DND-41 (cell line): ENCODE results near the gene TK2.

ENCODE experiments used
- ATAC-seq: fragments of 200-7000 bp; cut with Tn5 transposase; 3 replicates; pipeline ENCODE4 v1.9.1; 2021; ENCODE audit warnings: low read depth; ENCODE audit not compliant: insufficient read depth
- DNase-seq: peaks from one replicate; pipeline ENCODE4 v3.0.0-alpha.2; 2020
- H2AFZ ChIP-seq: 2 replicates; pipeline ENCODE4 v1.6.0; 2012; ENCODE audit warnings: low read depth, low read length
- H3K27ac ChIP-seq: 2 replicates; pipeline ENCODE4 v1.5.1; 2012; ENCODE audit warnings: low read length, inconsistent platforms
- H3K27me3 ChIP-seq: fragments of 200-600 bp; sonication (generic); 2 replicates; pipeline ENCODE4 v1.6.0; 2012; ENCODE audit warnings: low read length, mild to moderate bottlenecking, inconsistent platforms; ENCODE audit not compliant: insufficient read depth, poor library complexity
- H3K36me3 ChIP-seq: 2 replicates; pipeline ENCODE4 v1.5.1; 2012; ENCODE audit warnings: low read length, inconsistent platforms; ENCODE audit not compliant: insufficient read depth
- H3K4me1 ChIP-seq: 2 replicates; pipeline ENCODE4 v1.5.1; 2012; ENCODE audit warnings: mild to moderate bottlenecking, low read length; ENCODE audit not compliant: insufficient read depth
- H3K4me2 ChIP-seq: 2 replicates; pipeline ENCODE4 v1.6.0; 2012; ENCODE audit warnings: mild to moderate bottlenecking, moderate library complexity, low read length, inconsistent platforms; ENCODE audit not compliant: insufficient read depth
- H3K4me3 ChIP-seq, 2 experiments: fragments of 200-600 bp in 1 of 2; shearing (Covaris generic) in 1 of 2; 2 replicates each; pipeline ENCODE4 v1.5.1; 2012 to 2016; ENCODE audit warnings: inconsistent platforms in 2 of 2, low read length in 2 of 2, mild to moderate bottlenecking in 2 of 2, low read depth in 1 of 2, moderate library complexity in 1 of 2
- H3K79me2 ChIP-seq: 2 replicates; pipeline ENCODE4 v1.6.0; 2012; ENCODE audit warnings: low read length, inconsistent platforms; ENCODE audit not compliant: insufficient read depth
- H3K9ac ChIP-seq: 2 replicates; pipeline ENCODE4 v1.6.0; 2012; ENCODE audit warnings: low read depth, mild to moderate bottlenecking, inconsistent platforms, low read length, moderate library complexity
- H3K9me3 ChIP-seq: 2 replicates; pipeline ENCODE4 v1.5.1; 2012; ENCODE audit warnings: low read length, moderate library complexity, mild to moderate bottlenecking, inconsistent platforms; ENCODE audit not compliant: insufficient read depth, severe bottlenecking
- H4K20me1 ChIP-seq: 2 replicates; pipeline ENCODE4 v1.6.0; 2012; ENCODE audit warnings: low read length; ENCODE audit not compliant: insufficient read depth
- EZH2 ChIP-seq: IDR thresholded peaks from 3 replicates; pipeline ENCODE4 v1.6.1; 2012; ENCODE audit warnings: borderline replicate concordance, low read depth, mild to moderate bottlenecking, moderate library complexity, low read length, inconsistent platforms; ENCODE audit not compliant: severe bottlenecking
- TF ChIP-seq, protein P1 (sequence below): IDR thresholded peaks from 2 replicates; pipeline ENCODE4 v1.5.1; 2012; ENCODE audit warnings: borderline replicate concordance, low read length, moderate library complexity, mild to moderate bottlenecking; ENCODE audit not compliant: poor library complexity, severe bottlenecking; ENCODE audit errors: extremely low read depth

Gene TK2

GRCh38 chr16:66513111-66513723 is 36.7 kb downstream of the TK2 start:
- H3K9me3 ChIP-seq = no peaks in the 10 kb centered on the region
- no peak overlapping the region for H2AFZ ChIP-seq
- H3K79me2 ChIP-seq = no peaks in the 10 kb centered on the region
- H3K36me3 ChIP-seq = peaks cover 18% of the 10 kb centered on the region
- H3K4me1 ChIP-seq = peaks cover 20% of the 10 kb centered on the region
- H4K20me1 ChIP-seq = no peaks in the 10 kb centered on the region
- TF ChIP-seq, protein P1, sequence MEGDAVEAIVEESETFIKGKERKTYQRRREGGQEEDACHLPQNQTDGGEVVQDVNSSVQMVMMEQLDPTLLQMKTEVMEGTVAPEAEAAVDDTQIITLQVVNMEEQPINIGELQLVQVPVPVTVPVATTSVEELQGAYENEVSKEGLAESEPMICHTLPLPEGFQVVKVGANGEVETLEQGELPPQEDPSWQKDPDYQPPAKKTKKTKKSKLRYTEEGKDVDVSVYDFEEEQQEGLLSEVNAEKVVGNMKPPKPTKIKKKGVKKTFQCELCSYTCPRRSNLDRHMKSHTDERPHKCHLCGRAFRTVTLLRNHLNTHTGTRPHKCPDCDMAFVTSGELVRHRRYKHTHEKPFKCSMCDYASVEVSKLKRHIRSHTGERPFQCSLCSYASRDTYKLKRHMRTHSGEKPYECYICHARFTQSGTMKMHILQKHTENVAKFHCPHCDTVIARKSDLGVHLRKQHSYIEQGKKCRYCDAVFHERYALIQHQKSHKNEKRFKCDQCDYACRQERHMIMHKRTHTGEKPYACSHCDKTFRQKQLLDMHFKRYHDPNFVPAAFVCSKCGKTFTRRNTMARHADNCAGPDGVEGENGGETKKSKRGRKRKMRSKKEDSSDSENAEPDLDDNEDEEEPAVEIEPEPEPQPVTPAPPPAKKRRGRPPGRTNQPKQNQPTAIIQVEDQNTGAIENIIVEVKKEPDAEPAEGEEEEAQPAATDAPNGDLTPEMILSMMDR = no peak
- no peak for TF ChIP-seq EZH2
- H3K27me3 ChIP-seq = no peaks in the 10 kb centered on the region
- no peak overlapping the region for H3K9ac ChIP-seq
- ATAC-seq (no peak), DNase-seq (no peak)
- no peak overlapping the region for H3K4me2 ChIP-seq
- no peak overlapping the region for H3K27ac ChIP-seq
- no peak overlapping the region for H3K4me3 ChIP-seq

DNA sequence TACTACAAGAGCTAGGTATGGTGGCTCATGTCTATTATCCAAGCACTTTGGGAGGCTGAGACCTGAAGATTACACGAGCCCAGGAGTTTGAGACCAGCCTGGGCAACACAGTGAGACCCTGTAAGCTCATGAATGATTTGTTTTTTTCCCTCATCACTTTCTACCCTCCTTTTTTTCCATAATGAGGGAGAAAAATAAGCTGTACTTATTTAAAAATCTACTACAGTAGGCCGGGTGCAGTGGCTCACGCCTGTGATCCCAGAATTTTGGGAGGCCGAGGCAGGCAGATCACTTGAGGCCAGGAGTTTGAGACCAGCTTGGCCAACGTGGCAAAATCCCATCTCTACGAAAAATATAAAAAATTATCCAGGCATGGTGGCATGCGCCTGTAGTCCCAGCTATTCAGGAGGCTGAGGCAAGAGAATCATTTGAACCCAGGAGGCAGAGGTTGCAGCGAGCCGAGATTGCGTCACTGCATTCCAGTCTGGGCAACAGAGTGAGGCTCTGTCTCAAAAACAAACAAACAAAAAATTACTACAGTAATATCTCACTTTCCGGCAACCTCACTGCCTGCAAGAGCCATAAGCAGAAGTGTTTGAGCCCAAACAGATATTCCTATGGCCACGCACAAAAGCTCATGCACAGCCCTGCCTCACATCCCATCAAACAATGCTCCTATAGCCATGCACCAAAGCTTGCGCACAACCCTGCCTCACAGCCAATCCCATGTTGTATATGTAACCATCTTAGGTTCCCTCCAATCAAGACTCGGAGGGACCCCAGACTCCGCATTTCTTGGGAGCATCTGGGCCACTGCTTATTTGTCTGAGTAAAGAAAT is 37.4 kb downstream of the TK2 start:
- Histone ChIP-seq H3K9ac (no peak overlapping the region), H3K9me3 (no peaks in the 10 kb centered on the region), H3K4me2 (no peak overlapping the region), H3K4me1 (peaks cover 20% of the 10 kb centered on the region), H2AFZ (no peak overlapping the region), H3K79me2 (no peaks in the 10 kb centered on the region), H3K27me3 (no peaks in the 10 kb centered on the region), H4K20me1 (no peaks in the 10 kb centered on the region), H3K27ac (no peak overlapping the region), H3K36me3 (peaks cover 18% of the 10 kb centered on the region), H3K4me3 (no peak overlapping the region)
- no peak for ATAC-seq
- no peak for DNase-seq
- TF ChIP-seq EZH2 = no peak
- TF ChIP-seq, protein P1 = no peak

GRCh38 chr16:66511602-66512271 is 38.2 kb downstream of the TK2 start:
- TF ChIP-seq EZH2 = no peak
- TF ChIP-seq, protein P1 = peak; percentile 24
- H2AFZ ChIP-seq = no peak overlapping the region

More at GRCh38 chr16:66511602-66512271, 38.2 kb downstream of the TK2 start:
- Histone ChIP-seq H3K36me3 (peaks cover 18% of the 10 kb centered on the region), H3K4me3 (no peak overlapping the region), H3K9me3 (no peaks in the 10 kb centered on the region), H3K9ac (no peak overlapping the region), H3K4me1 (peaks cover 15% of the 10 kb centered on the region), H3K4me2 (no peak overlapping the region), H3K27me3 (no peaks in the 10 kb centered on the region), H3K27ac (no peak overlapping the region), H4K20me1 (no peaks in the 10 kb centered on the region), H3K79me2 (no peaks in the 10 kb centered on the region)
- DNase-seq = no peak
- ATAC-seq = no peak
